A549 (cell line): ENCODE data around the gene C3orf70.

Experiments used
- EHMT2 ChIP-seq: fragments of 200-600 bp; sonication (generic); IDR thresholded peaks from 2 replicates; pipeline ENCODE4 v1.6.1; 2016; ENCODE audit warnings: antibody characterized with exemption, low read depth, mild to moderate bottlenecking, moderate library complexity
- EP300 ChIP-seq, 2 experiments: fragments of >200 bp; sonication (Bioruptor Twin); formaldehyde crosslinking; IDR thresholded peaks; 2 replicates in 1 of 2; 3 replicates in 1 of 2; pipeline ENCODE4 v1.6.1; 2016 to 2017
- FOXS1 ChIP-seq: fragments of 250-450 bp; sonication (Bioruptor Pico); IDR thresholded peaks from 2 replicates; pipeline ENCODE4 v1.5.0; 2020; ENCODE audit warnings: mild to moderate bottlenecking, moderate library complexity
- MAZ ChIP-seq: fragments of 150-350 bp; IDR thresholded peaks from 2 replicates; pipeline ENCODE4 v1.6.1; 2014; ENCODE audit warnings: antibody characterized with exemption, low read depth, low read length, borderline replicate concordance
- POLR2A ChIP-seq: IDR thresholded peaks from 2 replicates; pipeline ENCODE4 v1.6.1; 2012; ENCODE audit warnings: mild to moderate bottlenecking, low read length
- RARB ChIP-seq: fragments of 250-450 bp; sonication (Bioruptor Pico); IDR thresholded peaks from 2 replicates; pipeline ENCODE4 v1.8.0; 2021; ENCODE audit warnings: mild to moderate bottlenecking, moderate library complexity
- RCOR1 ChIP-seq: fragments of 150-350 bp; IDR thresholded peaks from 2 replicates; pipeline ENCODE4 v1.6.1; 2014; ENCODE audit warnings: antibody characterized with exemption, low read length, low read depth
- ZFP36 ChIP-seq: fragments of 450-650 bp; IDR thresholded peaks from 2 replicates; pipeline ENCODE4 v1.6.1; 2014; ENCODE audit warnings: borderline replicate concordance; ENCODE audit not compliant: partially characterized antibody
- TF ChIP-seq, protein P1 (sequence below): IDR thresholded peaks from 2 replicates; pipeline ENCODE4 v1.6.1; 2012
- TF ChIP-seq, protein P2 (sequence below): fragments of >200 bp; sonication (Bioruptor Twin); formaldehyde crosslinking; IDR thresholded peaks from 3 replicates; pipeline ENCODE4 v1.5.1; 2016
- TF ChIP-seq, protein P3 (sequence below): IDR thresholded peaks from 2 replicates; pipeline ENCODE4 v1.6.1; 2012

DNA sequence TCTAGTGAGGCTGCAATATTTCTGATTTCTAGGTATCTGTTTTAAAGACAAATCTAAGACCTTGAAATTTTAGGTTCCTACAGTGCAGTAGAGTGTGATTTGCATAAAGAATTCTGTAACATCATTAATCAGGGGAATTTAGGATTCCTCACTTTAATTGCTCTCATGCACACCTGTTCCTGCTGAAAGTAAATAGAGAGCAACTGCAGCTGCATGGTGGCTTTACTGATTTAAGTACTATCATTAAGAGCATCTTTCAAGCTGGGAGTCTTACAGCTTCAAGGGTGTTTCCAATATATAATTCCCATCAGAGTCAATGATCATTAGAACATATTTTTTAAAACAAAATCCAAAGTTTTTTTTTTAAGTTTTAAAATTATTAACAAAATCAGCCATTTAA, 36.0 kb upstream of the C3orf70 start:
- TF ChIP-seq, protein P1, sequence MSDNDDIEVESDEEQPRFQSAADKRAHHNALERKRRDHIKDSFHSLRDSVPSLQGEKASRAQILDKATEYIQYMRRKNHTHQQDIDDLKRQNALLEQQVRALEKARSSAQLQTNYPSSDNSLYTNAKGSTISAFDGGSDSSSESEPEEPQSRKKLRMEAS, result no peak
- TF ChIP-seq, protein P2, sequence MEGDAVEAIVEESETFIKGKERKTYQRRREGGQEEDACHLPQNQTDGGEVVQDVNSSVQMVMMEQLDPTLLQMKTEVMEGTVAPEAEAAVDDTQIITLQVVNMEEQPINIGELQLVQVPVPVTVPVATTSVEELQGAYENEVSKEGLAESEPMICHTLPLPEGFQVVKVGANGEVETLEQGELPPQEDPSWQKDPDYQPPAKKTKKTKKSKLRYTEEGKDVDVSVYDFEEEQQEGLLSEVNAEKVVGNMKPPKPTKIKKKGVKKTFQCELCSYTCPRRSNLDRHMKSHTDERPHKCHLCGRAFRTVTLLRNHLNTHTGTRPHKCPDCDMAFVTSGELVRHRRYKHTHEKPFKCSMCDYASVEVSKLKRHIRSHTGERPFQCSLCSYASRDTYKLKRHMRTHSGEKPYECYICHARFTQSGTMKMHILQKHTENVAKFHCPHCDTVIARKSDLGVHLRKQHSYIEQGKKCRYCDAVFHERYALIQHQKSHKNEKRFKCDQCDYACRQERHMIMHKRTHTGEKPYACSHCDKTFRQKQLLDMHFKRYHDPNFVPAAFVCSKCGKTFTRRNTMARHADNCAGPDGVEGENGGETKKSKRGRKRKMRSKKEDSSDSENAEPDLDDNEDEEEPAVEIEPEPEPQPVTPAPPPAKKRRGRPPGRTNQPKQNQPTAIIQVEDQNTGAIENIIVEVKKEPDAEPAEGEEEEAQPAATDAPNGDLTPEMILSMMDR, result no peak
- TF ChIP-seq, protein P3, sequence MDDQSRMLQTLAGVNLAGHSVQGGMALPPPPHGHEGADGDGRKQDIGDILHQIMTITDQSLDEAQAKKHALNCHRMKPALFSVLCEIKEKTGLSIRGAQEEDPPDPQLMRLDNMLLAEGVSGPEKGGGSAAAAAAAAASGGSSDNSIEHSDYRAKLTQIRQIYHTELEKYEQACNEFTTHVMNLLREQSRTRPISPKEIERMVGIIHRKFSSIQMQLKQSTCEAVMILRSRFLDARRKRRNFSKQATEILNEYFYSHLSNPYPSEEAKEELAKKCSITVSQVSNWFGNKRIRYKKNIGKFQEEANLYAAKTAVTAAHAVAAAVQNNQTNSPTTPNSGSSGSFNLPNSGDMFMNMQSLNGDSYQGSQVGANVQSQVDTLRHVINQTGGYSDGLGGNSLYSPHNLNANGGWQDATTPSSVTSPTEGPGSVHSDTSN, result no peak
- TF ChIP-seq RCOR1, result no peak
- TF ChIP-seq FOXS1, result no peak
- TF ChIP-seq MAZ, result no peak
- TF ChIP-seq RARB, result no peak
- no peak for TF ChIP-seq ZFP36
- no peak for TF ChIP-seq EHMT2
- TF ChIP-seq EP300 (IDR thresholded peaks at IDR 0.05), result no peak
- TF ChIP-seq POLR2A, result no peak
